Testis (tissue), 3 donors: Measurements from ENCODE around the gene TRIM52. TPM values are rescaled to one million over a fixed set of nuclear protein-coding genes. Genes with fewer than 3 reads are reported as not detected.
"Not testable (repeated sequence)": the region's sequence is repeated elsewhere in the genome, so short reads cannot be mapped to it uniquely, and the experiment has no call there.

Source experiments
- DNase-seq: peaks from one replicate; pipeline ENCODE4 v3.0.0-alpha.2; 2019
- H3K27ac ChIP-seq, 2 donors: fragments of 200-600 bp; sonication (generic); one replicate each; pipeline ENCODE4 v1.5.1; 2019
- H3K27me3 ChIP-seq: fragments of 200-600 bp; sonication (generic); one replicate; pipeline ENCODE4 v1.5.1; 2019
- H3K36me3 ChIP-seq: fragments of 200-600 bp; sonication (generic); one replicate; pipeline ENCODE4 v1.5.1; 2017; ENCODE audit warnings: low read depth; ENCODE audit errors: missing control alignments
- H3K4me1 ChIP-seq: fragments of 200-600 bp; sonication (generic); one replicate; pipeline ENCODE4 v1.5.1; 2019
- H3K4me3 ChIP-seq, 2 donors: fragments of 200-600 bp; sonication (generic); one replicate each; pipeline ENCODE4 v1.5.1; 2017 to 2019
- H3K9me3 ChIP-seq: fragments of 200-600 bp; sonication (generic); one replicate; pipeline ENCODE4 v1.5.1; 2017
- CTCF ChIP-seq, 3 experiments: fragments of 450-650 bp in 2 of 3; fragments of 200-600 bp in 1 of 3; sonication (generic) in 1 of 3; IDR thresholded peaks; one replicate each; pipeline ENCODE4 v1.5.1; 2016 to 2019; ENCODE audit warnings: antibody characterized with exemption in 3 of 3, mild to moderate bottlenecking in 2 of 3, moderate library complexity in 1 of 3
- POLR2A ChIP-seq: fragments of 450-650 bp; IDR thresholded peaks from one replicate; pipeline ENCODE4 v1.6.1; 2017; ENCODE audit warnings: antibody characterized with exemption, mild to moderate bottlenecking, moderate library complexity
- WGBS, 2 donors: methylation state at CpG; one replicate each; pipeline ENCODE4 v1.1.5; 2018; 5-methylcytosine and 5-hydroxymethylcytosine counted together
- intact Hi-C: fragments of 100-400 bp; cut with DNase I; formaldehyde crosslinking; loops from one replicate; pipeline ENCODE4 v1.15.1; 2023; ENCODE audit warnings: low total_unique reads
- polyA plus RNA-seq: library from polyadenylated mRNA; stranded (reverse); fragments of 350-450 nt; fragmentation: Illumina TruSeq; extraction: RNeasy Lipid Tissue Mini Kit (QIAGEN cat#74804); gene quantifications from one replicate; pipeline ENCODE4 v1.2.3, GENCODE V29; 2014; ENCODE audit warnings: low read depth, low replicate concordance; ENCODE audit not compliant: insufficient read depth
- total RNA-seq, 2 donors: library from RNA; depleted of rRNA; stranded (reverse); fragments of >200 nt; gene quantifications; one replicate each; pipeline ENCODE4 v1.2.3, GENCODE V29; 2016

The TRIM52 gene
- total and polyA plus RNA-seq, 3 donors from 2014 or later = 19.3 to 32.8 (median 28.4) TPM

- Histone ChIP-seq H3K4me1 (no peaks in the 10 kb centered on the region), H3K36me3 (no peaks in the 10 kb centered on the region), H3K27me3 (no peaks in the 10 kb centered on the region), H3K27ac (no peak overlapping the region), H3K4me3 (no peak overlapping the region), H3K9me3 (no peaks in the 10 kb centered on the region)
- intact Hi-C loops = no loop called here
- DNase-seq = no peak
- WGBS, 2 donors = 85 to 89% methylated on average over 3 of the region's 3 CpGs
- no peak for TF ChIP-seq CTCF (IDR thresholded peaks at IDR 0.05)
- no peak for TF ChIP-seq POLR2A
These were observed 10.1 kb upstream of the TRIM52 start for GRCh38 chr5:181271081-181271480.

- H3K9me3 ChIP-seq, DNase-seq, H3K27ac ChIP-seq, H3K4me3 ChIP-seq, H3K27me3 ChIP-seq, H3K36me3 ChIP-seq, H3K4me1 ChIP-seq, intact Hi-C loops: not testable (repeated sequence)
- WGBS, 2 donors = 81 to 88% methylated on average over 12 of the region's 12 CpGs
These were observed 7.0 kb upstream of the TRIM52 start for GRCh38 chr5:181267907-181268306.

- H3K27me3 ChIP-seq, H3K4me3 ChIP-seq, intact Hi-C loops, H3K27ac ChIP-seq, H3K4me1 ChIP-seq, H3K36me3 ChIP-seq, H3K9me3 ChIP-seq, DNase-seq: not testable (repeated sequence)
- 58 to 64% methylated on average over 8 of the region's 8 CpGs for WGBS, 2 donors
These were observed 6.5 kb upstream of the TRIM52 start for GRCh38 chr5:181267291-181267904.

GRCh38 chr5:181265092-181265671, 4.2 kb upstream of the TRIM52 start:
- TF ChIP-seq POLR2A (no peak), CTCF (IDR thresholded peaks at IDR 0.05) (no peak)
- H3K4me3 ChIP-seq = no peak overlapping the region
- H3K36me3 ChIP-seq = no peaks in the 10 kb centered on the region
- intact Hi-C loops = no loop called here
- H3K27ac ChIP-seq = no peak overlapping the region
- no peaks in the 10 kb centered on the region for H3K27me3 ChIP-seq
- no peaks in the 10 kb centered on the region for H3K9me3 ChIP-seq
- no peak for DNase-seq
- 71 to 76% methylated on average over 15 to 18 of the region's 18 CpGs for WGBS, 2 donors
- peaks cover under 1% of the 10 kb centered on the region for H3K4me1 ChIP-seq

- Histone ChIP-seq H3K9me3 (no peaks in the 10 kb centered on the region), H3K27me3 (no peaks in the 10 kb centered on the region), H3K36me3 (no peaks in the 10 kb centered on the region), H3K4me1 (peaks cover 14% of the 10 kb centered on the region), H3K4me3 (no peak overlapping the region), H3K27ac (no peak overlapping the region)
- no peak for DNase-seq
- 66 to 80% methylated on average over 5 of the region's 5 CpGs for WGBS, 2 donors
- intact Hi-C loops = loop anchor here (5.0 kb wide), 1 partner anchor 71 kb away; no protein-coding TSS in a partner anchor
- no peak for TF ChIP-seq POLR2A
- TF ChIP-seq CTCF (IDR thresholded peaks at IDR 0.05) = no peak
These were observed 2.7 kb upstream of the TRIM52 start for GRCh38 chr5:181263633-181264032.
